ENCODE measurements around the gene SOAT2.

The SOAT2 gene, protein sequence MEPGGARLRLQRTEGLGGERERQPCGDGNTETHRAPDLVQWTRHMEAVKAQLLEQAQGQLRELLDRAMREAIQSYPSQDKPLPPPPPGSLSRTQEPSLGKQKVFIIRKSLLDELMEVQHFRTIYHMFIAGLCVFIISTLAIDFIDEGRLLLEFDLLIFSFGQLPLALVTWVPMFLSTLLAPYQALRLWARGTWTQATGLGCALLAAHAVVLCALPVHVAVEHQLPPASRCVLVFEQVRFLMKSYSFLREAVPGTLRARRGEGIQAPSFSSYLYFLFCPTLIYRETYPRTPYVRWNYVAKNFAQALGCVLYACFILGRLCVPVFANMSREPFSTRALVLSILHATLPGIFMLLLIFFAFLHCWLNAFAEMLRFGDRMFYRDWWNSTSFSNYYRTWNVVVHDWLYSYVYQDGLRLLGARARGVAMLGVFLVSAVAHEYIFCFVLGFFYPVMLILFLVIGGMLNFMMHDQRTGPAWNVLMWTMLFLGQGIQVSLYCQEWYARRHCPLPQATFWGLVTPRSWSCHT

DNA sequence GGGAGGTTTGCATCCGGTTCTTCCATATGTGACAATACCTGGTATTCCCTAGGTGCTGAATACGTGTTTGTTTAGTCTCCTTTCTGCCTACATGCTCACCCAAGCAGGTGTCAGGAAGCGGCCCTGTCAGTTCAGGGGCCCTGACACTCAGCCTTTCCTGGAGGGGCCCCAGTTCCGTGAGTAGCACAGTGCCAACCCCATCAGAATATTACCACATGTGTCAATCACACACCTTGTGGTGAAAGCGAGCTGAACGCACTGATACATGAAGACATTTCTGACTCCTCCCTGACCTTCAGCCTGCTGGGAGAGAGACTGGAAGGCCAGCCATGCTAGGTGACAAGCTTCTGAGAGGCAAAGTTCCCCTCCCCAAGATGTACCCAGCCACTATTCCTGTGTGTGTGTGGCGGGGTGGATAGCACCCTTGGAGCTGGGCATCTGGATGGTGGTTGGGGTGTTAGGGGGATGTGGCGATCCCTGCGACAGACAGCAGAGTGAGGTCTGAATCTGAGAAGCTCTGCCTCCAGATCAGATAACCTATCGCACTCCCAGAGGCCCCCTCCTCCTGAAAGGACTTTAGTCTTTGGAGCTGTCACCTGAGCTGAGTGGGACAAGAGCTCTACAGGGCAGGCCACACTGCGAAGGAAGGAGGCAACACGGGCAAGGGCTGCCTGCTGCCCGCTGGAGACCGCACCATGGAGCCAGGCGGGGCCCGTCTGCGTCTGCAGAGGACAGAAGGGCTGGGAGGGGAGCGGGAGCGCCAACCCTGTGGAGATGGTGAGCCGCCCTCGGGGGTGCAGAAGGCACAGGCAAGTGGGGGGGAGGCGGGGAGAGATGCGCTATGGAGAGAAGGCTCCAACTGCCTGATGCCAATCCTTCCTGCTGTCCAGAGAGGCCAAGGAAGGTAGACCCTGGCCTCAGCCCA is at the start of gene SOAT2:
Gene SOAT2 (plus strand): TSS at position 604 of the 925 bp plus-strand sequence. CDS start 92 bp downstream, at position 696.
- DNase-seq, result no peak

DNA sequence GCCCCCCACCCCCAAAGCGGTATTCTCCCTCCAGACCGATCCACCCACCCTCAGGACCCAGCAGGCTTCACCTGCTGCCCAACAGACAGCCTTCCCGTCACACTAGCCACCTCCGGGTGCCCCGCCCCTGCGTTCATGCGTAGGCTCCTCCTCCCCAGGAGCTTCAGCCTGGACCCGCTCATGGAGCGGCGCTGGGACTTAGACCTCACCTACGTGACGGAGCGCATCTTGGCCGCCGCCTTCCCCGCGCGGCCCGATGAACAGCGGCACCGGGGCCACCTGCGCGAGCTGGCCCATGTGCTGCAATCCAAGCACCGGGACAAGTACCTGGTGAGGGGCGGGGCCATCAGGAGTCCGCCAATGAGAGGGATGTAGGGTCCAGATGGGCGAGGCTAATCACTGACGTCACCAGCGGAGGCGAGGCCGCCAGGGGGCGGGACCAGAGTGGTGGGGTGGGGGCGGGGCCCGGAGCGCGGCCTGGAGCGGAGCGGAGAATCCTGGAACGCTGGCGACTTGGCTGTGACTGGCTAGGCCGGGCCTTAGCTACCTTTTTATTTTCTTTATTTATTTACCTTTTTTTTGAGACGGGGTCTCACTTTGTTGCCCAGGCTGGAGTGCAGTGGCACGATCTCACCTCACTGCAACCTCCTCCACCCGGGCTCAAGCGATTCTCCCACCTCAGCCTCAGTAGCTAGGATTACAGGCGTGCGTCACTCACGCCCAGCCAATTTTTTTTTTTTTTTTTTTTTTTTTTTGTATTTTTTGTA is 49.0 kb upstream of the SOAT2 start:
- peak; percentile 78 for DNase-seq

DNA sequence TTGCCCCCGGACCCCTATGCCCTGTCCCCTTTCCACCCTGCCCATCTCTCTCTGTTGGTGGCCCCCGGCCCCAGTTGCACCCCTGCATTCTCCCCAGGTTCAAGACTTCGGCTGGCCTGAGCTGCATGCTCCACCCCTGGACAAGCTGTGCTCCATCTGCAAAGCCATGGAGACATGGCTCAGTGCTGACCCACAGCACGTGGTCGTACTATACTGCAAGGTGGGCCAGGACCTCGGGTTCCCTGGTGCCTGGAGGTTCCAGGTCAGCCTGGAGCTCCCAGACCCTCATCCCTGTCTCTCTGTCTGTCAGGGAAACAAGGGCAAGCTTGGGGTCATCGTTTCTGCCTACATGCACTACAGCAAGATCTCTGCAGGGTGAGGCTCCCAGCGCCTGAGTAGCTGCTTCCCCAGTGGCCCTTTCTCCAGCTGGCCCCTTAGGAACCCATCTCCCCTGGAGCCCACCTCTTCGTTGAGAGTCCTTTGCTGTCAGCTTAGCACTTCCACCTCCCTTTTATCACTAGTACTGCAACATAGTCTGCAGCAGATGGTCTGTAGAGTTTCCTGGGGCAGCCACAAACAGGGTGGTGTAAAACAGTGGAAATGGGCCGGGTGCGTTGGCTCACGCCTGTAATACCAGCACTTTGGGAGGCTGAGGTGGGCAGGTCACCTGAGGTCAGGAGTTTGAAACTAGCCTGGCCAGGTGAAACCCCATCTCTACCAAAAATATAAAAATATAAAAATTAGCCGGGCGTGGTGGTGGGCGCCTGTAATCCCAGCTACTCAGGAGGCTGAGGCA is 47.6 kb upstream of the SOAT2 start:
- no peak for DNase-seq

DNA sequence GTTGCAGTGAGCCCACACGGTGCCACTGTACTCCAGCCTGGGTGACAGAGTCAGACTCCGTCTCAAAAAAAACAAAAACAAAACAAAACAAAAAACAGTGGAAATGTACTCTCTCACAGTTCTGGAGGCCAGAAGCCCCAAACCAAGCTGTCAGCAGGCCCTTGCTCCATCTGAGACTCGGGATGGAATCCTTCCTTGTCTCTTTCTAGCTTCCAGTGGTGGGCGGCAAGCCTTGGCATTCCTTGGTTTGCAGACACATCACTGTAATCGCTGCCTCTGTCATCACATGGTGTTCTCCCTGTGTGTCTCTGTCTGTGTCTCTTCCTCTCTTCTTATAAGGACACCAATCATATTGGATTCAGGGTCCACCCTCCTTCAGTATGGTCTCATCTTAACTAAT is 47.0 kb upstream of the SOAT2 start:
- DNase-seq, result no peak

DNA sequence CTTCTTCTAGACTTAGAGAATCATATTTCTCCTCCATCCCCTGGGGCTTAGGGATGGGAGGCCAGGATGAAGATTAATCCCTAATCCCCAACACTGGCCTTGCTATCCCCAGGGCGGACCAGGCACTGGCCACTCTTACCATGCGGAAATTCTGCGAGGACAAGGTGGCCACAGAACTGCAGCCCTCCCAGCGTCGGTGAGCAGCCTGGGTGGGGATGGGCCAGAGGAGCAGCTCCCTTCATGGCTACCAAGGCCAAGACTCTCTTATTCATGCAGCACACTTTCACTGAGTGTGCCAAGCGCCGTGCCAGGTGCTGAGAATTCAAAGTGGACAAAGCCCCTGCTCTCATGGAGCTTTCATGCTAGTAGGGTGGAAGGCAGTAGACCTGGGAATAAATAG is 46.4 kb upstream of the SOAT2 start:
- DNase-seq, result no peak

DNA sequence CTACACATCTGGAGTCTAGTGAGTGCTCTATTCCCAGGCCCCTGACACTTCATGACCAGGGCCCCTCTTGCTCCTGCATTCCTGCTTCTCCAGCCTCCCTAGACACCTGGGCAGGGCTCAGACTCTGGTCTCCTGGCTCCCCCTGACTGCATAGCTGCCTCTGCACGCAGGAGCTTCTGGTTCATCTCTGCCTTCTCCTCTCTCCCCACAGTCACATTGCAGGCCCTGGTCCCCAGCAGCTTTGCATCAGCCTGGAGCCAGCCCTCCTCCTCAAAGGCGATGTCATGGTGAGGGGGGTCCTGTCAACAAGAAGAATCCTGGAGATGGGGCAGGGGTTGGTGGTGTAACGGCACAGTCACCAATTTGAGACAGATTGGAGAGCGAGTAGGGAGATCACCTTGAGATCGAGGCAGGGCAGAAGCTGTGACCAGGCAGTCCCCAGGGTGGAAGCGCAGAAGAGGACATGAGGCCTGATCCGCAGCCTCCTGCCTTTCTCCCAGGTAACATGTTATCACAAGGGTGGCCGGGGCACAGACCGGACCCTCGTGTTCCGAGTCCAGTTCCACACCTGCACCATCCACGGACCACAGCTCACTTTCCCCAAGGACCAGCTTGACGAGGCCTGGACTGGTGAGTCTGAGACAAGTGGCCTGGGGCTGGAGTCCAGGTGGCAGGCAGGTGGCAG is 45.3 kb upstream of the SOAT2 start:
- DNase-seq, result no peak

DNA sequence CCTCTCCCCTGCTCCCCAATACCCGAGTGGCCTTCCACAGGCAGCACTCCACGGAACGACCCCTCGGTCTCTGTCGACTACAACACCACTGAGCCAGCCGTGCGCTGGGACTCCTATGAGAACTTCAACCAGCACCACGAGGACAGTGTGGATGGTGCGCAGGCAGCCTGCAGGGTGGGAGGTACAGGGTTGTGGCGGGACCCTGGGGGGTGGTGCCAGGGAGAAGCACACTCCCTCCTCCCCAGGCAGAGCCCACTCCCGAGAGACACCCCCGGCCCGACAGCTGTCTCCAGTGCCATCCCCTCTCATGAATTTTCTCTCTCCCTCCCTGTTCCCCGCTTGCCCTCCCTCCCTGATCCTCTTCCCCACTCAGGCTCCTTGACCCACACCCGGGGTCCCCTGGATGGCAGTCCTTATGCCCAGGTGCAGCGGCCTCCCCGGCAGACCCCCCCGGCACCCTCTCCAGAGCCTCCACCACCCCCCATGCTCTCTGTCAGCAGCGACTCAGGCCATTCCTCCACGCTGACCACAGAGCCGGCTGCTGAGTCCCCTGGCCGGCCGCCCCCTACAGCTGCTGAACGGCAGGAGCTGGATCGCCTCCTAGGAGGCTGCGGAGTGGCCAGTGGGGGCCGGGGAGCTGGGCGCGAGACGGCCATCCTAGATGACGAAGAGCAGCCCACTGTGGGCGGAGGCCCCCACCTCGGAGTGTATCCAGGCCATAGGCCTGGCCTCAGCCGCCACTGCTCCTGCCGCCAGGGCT is 44.4 kb upstream of the SOAT2 start:
- no peak for DNase-seq

DNA sequence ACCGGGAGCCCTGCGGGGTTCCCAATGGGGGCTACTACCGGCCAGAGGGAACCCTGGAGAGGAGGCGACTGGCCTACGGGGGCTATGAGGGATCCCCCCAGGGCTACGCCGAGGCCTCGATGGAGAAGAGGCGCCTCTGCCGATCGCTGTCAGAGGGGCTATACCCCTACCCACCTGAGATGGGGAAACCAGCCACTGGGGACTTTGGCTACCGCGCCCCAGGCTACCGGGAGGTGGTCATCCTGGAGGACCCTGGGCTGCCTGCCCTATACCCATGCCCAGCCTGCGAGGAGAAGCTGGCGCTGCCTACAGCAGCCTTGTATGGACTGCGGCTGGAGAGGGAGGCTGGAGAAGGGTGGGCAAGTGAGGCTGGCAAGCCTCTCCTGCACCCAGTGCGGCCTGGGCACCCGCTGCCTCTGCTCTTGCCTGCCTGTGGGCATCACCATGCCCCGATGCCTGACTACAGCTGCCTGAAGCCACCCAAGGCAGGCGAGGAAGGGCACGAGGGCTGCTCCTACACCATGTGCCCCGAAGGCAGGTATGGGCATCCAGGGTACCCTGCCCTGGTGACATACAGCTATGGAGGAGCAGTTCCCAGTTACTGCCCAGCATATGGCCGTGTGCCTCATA is 43.7 kb upstream of the SOAT2 start:
- DNase-seq, result no peak

DNA sequence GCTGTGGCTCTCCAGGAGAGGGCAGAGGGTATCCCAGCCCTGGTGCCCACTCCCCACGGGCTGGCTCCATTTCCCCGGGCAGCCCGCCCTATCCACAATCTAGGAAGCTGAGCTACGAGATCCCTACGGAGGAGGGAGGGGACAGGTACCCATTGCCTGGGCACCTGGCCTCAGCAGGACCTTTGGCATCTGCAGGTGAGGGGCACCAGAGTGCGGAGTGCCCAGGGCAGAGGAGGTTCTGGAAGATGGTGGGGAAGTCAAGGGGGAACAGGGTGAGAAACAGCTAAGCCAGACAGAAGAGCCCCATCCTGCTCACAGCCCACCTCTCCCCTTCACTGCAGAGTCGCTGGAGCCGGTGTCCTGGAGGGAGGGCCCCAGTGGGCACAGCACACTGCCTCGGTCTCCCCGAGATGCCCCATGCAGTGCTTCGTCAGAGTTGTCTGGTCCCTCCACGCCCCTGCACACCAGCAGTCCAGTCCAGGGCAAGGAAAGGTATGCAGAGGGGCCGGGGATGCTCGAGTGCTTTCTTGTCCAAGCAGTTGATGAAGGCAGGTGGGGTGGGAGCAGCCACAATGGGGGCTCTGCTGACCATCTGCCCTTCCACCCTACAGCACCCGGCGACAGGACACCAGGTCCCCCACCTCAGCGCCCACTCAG is 43.1 kb upstream of the SOAT2 start:
- no peak for DNase-seq

DNA sequence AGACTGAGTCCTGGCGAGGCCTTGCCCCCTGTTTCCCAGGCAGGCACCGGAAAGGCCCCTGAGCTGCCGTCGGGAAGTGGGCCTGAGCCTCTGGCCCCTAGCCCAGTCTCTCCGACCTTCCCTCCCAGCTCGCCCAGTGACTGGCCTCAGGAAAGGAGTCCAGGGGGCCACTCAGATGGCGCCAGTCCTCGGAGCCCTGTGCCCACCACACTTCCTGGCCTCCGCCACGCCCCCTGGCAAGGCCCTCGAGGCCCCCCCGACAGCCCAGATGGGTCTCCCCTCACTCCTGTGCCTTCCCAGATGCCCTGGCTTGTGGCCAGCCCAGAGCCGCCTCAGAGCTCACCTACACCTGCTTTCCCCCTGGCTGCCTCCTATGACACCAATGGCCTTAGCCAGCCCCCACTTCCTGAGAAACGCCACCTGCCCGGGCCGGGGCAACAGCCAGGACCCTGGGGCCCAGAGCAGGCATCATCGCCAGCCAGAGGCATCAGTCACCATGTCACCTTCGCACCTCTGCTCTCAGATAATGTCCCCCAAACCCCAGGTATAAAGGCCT is 42.5 kb upstream of the SOAT2 start:
- peak; percentile 38 for DNase-seq

DNA sequence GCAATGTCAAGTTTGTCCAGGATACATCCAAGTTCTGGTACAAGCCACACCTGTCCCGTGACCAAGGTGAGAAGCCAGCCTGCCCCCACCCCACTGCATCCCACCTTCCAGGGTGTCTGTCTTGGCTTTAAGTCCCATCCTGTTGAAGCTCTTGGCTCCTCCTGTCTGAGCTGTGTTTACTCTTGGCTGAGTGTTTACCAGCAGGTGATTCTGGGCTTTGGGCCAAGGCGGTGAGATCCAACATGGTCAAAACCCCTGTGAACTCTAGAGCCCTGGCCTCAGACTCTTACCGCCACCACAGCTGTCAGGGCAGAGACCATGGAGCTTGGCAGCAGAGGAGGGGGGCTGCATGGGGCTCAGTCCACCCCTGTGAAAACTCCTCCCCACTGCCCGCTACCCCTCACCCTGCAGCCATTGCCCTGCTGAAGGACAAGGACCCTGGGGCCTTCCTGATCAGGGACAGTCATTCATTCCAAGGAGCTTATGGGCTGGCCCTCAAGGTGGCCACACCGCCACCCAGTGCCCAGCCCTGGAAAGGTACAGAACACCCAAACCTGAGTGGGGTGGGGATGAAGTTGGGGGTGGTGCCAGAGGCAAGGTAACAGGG is 41.8 kb upstream of the SOAT2 start:
- DNase-seq, result peak; percentile 74

DNA sequence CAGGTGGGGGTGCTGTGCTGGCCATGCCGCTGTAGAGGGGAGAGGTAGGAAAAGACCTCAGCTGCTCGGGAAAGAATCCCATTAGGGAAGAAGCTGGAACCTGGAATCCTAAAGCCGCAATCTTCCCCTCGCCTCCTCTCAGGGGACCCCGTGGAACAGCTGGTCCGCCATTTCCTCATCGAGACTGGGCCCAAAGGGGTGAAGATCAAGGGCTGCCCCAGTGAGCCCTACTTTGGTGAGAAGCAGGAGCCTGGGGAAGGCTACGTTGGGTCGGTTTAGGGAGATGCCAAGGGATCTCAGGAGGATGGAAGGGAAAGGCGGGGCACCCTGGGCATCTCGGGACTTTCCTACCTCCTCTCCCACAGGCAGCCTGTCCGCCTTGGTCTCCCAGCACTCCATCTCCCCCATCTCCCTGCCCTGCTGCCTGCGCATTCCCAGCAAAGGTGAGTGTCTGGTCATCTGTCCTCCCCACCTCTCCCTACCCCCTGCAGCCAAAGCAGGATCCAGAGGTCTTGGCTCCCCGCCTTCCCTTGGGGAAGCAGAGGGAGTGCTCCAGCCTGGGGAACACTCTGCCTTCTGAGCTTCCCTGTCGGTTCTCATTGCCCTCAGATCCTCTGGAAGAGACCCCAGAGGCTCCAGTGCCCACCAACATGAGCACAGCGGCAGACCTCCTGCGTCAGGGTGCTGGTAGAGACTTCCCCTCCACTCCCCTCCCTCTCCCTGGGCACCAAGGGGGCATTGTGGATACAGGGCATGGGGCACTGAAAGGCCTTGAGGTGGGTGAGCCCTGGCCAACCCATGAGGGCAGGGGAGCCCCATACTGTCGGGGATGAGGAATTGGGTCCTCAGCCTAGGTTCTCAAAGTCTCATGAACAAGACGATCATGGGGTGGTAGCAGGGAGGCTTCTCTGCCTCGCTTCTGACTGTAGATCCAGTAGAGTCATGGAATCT is 41.0 kb upstream of the SOAT2 start:
- DNase-seq, result no peak

DNA sequence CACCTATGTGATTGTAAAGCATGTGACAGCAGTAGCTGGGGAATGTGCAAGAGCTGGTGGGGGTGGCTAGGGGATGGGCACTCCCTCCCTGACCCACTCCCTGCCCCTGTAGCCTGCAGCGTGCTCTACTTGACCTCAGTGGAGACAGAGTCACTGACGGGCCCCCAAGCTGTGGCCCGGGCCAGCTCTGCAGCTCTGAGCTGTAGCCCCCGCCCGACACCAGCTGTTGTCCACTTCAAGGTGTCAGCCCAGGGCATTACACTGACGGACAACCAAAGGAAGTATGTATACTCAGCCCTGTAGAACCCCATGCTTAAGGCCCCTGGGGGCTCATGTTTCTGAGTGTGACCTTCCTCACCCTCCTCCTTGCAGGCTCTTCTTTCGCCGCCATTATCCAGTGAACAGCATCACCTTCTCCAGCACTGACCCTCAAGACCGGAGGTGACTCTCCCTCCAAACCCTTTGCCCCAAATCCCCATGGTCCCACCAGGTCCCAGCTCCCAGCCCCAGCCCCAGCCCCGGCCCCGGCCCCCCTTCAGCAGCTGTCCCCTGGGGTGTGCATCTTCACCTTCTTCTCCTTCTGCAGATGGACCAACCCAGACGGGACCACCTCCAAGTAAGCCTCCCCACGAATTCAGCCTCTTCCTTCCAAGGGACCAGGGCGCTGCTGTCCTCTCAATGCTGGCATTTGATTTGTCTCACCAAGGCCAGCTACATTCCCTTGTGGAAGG is 40.1 kb upstream of the SOAT2 start:
- no peak for DNase-seq

DNA sequence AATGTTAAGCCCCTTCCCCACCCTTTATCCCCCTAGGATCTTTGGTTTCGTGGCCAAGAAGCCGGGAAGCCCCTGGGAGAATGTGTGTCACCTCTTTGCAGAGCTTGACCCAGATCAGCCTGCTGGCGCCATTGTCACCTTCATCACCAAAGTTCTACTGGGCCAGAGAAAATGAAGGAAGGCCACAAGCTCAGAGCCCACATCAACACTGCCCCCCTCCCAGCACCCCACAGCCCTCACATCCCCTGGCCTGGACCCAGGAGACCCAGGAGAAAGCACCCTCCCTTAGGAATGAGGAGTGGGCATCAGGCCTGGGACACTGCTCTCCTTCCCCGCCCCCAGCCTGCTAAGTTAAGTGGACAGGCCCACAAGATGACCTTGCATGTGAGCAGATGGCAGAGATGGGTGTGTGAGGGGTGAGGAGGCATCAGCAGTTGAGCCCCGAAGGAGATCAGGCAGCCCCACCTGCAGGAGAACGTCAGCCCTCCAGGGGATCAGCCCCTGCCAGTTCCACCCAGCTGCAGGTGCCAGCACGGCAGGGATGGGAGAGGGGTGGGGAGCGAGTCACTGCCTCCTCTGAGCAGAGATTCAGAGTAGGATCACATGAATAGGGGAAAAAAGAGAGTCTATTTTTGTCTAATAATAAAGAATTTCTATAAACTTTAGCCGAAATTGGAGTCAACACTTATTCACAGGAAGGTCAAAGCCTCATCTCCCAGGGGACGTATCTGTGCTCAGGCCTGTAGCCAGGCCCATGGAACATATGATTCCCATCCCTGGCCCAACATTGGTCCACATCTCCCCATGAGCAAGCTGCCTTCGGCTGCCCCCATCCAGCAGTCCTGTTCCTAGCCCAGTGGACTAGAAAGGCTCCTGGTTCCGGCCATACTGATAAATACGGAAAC is 39.3 kb upstream of the SOAT2 start:
- no peak for DNase-seq

DNA sequence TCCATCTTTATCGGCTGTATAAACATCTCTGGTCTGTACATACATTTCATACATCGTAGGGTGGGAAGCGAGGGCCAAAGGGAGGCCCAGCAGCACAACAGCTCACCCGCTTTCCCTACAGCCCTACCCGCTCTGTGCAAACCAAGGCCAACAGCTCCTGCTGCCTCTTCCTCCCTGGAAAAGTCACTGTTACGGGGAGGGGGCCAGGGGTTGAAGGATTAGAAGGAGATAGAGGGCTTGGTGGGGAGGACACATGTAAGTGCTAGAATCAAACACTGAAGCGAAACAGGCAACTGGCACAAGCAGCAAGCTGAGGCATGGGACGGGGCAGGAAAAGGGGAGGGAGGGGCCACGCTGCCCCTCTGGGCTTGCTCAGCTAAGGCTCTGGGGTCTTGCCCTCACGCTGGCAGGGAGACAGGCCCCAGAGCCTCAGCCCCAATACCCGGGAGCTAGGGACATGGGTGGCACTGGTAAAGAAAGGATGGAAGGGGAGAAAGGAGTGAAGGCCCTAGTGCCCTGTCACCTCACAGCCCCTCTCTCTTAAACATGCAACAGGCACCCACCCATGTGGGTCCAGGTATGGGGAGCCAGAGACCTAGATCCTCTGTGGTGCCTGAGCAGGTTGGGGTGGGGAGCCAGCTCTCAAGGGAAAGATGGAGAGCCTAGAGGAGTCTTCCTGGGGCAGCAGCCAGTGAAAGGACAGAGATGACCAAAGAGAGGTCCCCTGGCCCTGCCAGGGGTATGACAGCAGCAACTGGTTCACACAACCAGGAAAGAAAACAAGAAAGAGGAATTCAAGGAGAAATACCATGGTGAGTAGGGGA is 38.5 kb upstream of the SOAT2 start:
- no peak for DNase-seq

Data from DMS79 (cell line).